HG02938 (cell line): ENCODE measurements around the gene PAPOLA.
A peak's percentile ranks its signal among the peaks of the same experiment; 100 is the strongest.
"Not testable (repeated sequence)": the region's sequence is repeated elsewhere in the genome, so short reads cannot be mapped to it uniquely, and the experiment has no call there.

ENCODE experiments used
- ATAC-seq: cut with Tn5 transposase; IDR thresholded peaks from one replicate; pipeline ENCODE4 v1.9.1; 2021; ENCODE audit warnings: mild to moderate bottlenecking, moderate library complexity; ENCODE audit not compliant: unreplicated experiment

PAPOLA gene

GRCh38 chr14:96501740-96502620 is at the start of gene PAPOLA:
Gene PAPOLA, plus strand, starts transcription at chr14:96502382. Its CDS starts 211 bp downstream, at chr14:96502593.
- peak; percentile 89 for ATAC-seq

GRCh38 chr14:96452684-96453083 is 49.5 kb upstream of the PAPOLA start:
- ATAC-seq = no peak

- ATAC-seq = no peak
Measured at GRCh38 chr14:96455588-96455987, 46.6 kb upstream of the PAPOLA start.

- ATAC-seq = no peak
Measured at GRCh38 chr14:96459851-96460250, 42.3 kb upstream of the PAPOLA start.

- no peak for ATAC-seq
Measured at GRCh38 chr14:96461950-96462798, 40.0 kb upstream of the PAPOLA start.

- ATAC-seq = no peak
Measured at GRCh38 chr14:96464136-96464535, 38.0 kb upstream of the PAPOLA start.

- no peak for ATAC-seq
Measured at GRCh38 chr14:96466918-96467317, 35.3 kb upstream of the PAPOLA start.

- no peak for ATAC-seq
Measured at GRCh38 chr14:96470331-96470730, 31.9 kb upstream of the PAPOLA start.

- not testable (repeated sequence) for ATAC-seq
Measured at GRCh38 chr14:96470967-96471366, 31.2 kb upstream of the PAPOLA start.

GRCh38 chr14:96478119-96478518 is 24.1 kb upstream of the PAPOLA start:
- no peak for ATAC-seq

GRCh38 chr14:96479435-96480146 is 22.6 kb upstream of the PAPOLA start:
- no peak for ATAC-seq

GRCh38 chr14:96481731-96482314 is 20.4 kb upstream of the PAPOLA start:
- ATAC-seq = no peak

GRCh38 chr14:96482986-96483385 is 19.2 kb upstream of the PAPOLA start:
- ATAC-seq = no peak

- no peak for ATAC-seq
Measured at GRCh38 chr14:96484399-96484798, 17.8 kb upstream of the PAPOLA start.

- ATAC-seq = peak; percentile 52
Measured at GRCh38 chr14:96486705-96487104, 15.5 kb upstream of the PAPOLA start.

GRCh38 chr14:96489327-96489726 is 12.9 kb upstream of the PAPOLA start:
- ATAC-seq = no peak

- no peak for ATAC-seq
Measured at GRCh38 chr14:96493178-96493577, 9.0 kb upstream of the PAPOLA start.

GRCh38 chr14:96494331-96494730 is 7.9 kb upstream of the PAPOLA start:
- ATAC-seq = no peak

GRCh38 chr14:96497087-96497486 is 5.1 kb upstream of the PAPOLA start:
- ATAC-seq = no peak

- no peak for ATAC-seq
Measured at GRCh38 chr14:96497586-96497985, 4.6 kb upstream of the PAPOLA start.
